HTR-8/SVneo (cell line): ENCODE data around the gene ALDH1L1.

ENCODE experiments used
- DNase-seq: peaks from one replicate; pipeline ENCODE4 v3.0.0; 2011; ENCODE audit warnings: low spot score, mixed read lengths; ENCODE audit not compliant: insufficient read length
- FAIRE-seq: peaks from 2 replicates; lab custom pipeline; 2011; peaks lifted over from hg19 to GRCh38; lab: Jason Lieb, UNC

The ALDH1L1 gene

DNA sequence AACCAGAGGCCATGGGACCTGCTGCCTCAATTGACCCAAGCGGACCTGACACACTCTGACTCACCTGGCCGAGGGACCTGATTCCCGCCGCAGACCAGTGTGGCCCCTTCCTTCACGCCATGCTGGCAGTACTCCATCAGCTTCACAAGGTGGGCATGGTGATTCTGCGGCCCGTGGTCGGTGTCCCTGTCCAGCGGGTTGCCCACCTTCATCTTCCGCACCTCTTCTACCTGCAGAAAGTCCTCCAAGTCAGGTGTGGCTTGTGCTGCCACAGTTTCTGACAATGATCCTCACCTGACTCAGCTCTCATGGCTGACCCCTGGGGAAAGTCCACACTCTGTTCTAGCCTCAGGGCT, 70.5 kb downstream of the ALDH1L1 start:
- DNase-seq = no peak
- no peak for FAIRE-seq

DNA sequence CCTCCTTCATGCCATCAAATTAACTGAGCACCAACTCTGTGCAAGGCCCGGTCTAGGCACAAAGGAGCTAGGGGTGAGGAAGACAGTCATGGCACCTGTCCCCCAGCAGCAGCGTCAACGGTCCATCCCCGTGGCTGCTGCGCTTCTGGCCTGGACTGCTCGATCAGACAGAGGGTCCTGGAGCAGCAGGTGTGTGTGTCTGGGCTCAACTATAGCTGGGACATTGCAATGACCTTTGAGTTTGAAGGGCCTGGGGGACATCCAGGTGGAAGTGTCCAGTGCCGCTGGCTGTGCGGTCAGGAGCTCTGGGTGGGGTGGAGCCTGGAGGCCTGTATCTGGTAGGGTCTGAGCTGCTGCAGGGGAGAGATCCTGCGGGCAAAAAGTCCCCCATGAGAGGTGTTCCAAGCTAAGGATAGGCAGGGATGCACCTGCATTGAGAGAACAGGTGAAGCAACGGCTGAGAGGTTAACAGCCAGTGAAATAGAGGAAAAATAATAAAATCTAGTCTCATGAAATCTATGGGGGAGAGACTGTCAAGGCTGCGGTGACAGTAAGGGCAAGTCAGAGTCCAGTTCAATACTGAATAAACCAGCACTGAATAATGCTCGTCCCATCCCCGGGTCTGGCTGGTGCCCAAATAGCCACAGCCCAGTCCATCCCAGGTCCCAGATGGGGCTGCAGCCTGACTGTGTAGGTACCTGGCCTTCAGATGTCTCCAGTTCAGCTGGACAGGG, 71.1 kb downstream of the ALDH1L1 start:
- DNase-seq (no peak), FAIRE-seq (no peak)

DNA sequence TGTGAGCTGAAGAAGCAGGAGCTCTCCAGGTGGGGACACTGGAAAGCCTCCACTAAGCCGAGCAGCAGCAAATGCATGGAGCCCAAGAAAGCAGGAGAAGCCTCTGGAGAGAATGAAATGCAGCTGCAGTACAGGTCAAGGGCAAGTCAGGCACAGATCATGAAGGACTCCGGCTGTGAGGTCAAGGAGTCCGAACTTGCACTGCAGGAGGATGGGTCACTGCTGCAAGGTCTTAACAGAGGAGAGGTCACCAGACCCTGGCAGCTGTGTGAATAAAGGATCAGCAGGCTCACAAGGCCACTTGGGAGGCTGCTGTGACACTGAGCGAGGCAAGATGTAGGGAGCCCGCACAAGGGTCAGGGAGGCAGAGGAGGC, 71.7 kb downstream of the ALDH1L1 start:
- FAIRE-seq (no peak), DNase-seq (no peak)

DNA sequence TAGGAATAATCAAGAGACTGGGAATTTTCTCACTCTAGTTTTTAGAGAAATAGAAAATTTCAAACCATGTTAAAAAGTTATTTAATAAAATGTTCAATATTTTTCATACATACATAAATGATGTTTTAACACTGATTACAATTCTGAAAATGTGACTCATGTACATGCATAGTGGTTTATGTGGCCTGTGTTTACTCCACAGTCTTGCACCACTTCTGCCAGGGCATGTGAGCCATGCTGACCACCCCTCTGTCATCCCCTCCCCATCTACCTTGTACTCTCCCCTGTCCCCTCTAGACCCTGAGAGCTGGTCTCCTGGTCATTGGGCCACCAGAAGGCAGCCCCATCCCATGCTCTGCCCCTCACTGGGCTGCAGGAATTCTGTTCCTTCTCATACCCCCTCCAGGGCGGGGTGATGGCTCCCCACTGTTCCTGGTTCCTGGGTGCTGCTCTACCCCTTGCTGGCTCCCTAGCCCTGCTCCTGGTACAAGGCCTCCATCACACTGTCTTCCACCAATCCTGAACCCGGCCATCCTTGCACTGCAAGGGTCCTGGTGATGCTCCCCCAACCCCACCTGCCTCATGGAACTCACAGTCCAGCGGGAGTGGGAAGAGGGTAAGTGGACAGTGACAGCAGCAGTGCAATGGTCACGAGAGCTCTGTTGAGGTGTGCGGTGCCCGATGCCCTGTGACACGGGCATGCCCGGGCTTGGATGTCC, 72.3 kb downstream of the ALDH1L1 start:
- no peak for DNase-seq
- FAIRE-seq = no peak

DNA sequence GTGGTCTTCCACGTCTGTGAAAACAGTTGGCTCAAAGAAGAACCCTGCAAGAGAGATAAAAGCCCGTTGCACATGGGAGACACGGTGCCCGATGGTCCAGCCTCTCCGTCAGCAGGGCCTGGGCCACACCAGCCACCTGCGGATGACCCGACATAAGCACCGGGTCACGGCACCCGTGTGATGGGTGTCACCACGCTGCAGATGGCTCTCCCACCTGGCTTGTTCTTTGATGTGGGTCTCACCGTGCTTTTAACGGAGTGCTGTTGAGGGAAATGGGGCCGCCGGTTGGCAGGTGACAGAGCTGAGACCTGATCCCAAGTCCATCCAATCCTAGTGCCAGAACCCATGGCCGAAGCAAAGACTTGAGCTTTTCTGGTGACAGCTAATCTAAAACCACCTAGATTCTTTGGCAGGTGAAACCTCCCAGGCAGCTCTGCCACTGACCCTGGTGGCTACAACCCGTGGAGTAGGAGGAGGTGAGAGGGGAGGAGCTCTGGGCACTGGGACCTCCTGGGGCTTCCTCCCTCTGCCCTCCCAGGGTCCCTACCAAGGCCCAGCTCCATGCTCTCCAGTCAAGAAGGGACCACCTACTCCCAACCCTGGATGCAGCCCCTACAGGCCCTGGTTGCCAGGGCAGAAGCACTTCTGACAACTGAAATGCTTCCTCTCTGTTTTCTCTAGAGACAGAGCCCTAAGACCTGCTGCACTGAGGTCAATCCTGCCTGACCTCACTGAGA, 73.0 kb downstream of the ALDH1L1 start:
- FAIRE-seq = no peak
- no peak for DNase-seq

DNA sequence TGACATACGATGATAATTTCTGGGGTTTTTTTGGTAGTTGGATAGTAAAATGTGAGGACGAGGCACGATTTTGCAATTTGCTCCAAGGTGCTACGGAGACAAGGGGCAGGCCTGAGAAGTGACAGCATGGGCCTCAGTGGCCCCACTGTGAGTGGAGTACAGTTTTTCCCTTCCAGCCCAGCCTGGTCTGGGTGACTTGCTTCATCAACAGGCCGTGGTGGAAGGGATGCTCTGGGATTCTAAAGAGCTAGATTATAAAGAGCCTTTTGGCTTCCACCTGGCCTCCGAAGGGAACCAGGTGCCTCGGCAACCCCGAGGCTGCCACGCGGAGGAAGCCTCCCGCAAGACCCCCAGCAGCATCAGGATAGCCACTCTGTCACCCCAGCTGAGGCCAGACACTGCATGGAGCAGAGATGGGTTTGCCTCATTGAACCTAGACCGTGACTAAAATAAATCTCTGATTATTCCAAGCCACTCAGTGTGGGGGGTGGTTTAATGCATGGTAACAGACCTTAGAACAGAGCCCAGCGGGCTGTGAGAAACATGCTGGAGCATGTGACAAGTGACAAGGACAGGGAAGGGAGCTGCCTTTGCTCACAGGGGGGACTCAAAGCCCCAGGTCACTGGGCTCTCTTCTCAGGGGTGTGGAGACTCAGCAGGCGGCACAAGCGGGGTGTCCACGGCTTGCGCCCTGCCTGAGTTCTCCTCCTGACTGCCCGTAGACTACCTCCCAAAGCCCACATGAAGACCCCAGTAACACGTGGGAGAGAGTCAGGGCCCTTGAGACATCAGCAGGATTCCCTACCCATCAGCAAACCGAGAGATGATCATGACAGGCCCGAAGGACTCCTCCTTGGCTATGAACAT, 73.8 kb downstream of the ALDH1L1 start:
- FAIRE-seq (no peak), DNase-seq (no peak)

DNA sequence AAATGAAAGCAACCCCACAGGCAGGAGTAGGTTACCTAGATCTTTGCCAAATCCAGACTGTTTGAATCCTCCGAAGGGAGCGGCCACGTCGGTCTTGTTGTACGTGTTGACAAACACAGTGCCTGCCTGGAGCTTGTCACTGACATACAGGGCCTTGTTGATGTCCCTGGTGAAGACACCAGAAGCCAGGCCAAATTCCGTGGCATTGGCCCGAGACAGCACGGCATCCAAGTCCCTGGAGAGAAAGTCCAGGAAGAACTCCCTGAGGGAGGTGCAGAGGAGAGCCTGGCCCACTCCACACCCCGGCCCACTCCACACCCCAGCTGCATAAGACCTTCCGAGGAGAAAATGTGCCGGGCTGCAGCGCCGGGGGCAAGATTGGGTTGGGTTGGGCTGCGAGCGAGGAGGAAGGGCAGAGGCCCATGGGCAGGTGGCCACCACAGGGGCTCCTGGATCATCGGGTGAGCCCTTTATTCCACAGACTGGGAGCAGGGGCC, 74.6 kb downstream of the ALDH1L1 start:
- no peak for DNase-seq
- FAIRE-seq = no peak

DNA sequence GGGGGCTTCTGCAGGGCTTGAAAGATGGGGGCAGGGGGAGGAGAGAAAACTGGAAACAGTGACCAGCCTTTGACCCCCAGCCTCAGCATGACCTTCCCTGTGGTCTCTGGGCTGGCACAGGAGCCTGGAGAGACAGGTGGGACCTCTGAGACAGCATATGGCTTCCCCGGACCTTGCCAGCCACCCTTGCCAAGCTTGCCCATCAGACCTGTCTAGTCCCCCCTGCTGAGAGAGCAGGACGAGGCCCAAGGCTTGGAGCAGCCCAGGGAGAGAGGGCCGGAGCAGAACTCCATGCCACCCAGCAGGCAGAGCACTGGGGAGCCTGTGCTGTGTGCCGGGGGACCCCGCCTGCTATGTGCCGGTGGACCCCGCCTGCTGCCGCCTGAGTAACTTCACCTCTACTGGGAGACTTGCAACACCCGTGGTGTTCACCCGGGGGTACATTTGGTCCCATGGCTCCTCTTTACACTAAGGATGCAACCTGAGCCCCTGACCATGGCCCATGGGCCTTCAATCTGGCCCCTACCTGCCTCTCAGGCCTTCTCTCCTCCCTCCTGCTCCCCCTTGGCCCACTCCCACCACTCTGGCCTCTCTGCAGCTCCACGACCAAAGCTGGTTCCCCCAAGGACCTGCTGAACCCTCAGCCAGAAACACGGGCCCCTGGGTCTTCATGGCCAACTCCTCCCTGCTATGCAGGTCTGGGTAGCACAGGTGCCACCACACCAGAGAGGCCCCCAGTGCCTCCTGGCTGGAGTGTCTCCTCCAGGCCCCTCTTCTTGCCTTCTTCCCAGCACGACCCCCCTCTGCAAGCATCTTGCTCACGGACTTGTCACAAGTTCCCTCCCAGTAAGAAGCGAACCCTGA, 75.4 kb downstream of the ALDH1L1 start:
- DNase-seq (no peak), FAIRE-seq (no peak)

DNA sequence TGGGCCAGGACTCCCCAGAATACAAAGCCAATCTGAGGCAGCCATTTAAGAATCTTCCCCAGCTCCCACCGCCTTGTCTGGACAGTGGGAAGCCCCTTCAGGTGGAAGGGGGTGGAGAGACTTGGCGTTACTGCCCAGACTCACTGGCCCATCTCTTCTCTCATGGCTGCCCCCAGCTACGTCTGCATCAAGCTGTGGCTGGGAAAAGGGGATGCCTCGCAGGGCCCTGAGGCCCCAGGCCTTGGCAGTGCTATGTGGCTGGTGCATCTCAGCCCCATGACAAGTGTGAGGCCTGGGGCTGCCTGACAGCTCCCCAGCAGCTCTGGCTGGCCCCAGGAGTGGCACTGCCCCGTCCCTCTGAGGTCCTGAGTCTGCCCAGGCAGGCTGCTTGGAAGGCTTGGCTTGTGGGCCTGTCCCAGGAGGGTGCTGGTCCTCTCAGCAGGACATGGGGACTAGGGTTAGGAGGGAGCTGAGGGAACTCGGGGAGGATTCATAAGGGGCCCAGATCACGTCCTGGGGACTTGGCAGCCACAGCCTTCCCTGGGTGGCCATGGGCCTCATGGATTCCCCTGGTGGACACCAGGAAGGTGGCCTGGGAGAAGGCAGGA, 76.3 kb downstream of the ALDH1L1 start:
- DNase-seq = no peak
- FAIRE-seq = no peak

DNA sequence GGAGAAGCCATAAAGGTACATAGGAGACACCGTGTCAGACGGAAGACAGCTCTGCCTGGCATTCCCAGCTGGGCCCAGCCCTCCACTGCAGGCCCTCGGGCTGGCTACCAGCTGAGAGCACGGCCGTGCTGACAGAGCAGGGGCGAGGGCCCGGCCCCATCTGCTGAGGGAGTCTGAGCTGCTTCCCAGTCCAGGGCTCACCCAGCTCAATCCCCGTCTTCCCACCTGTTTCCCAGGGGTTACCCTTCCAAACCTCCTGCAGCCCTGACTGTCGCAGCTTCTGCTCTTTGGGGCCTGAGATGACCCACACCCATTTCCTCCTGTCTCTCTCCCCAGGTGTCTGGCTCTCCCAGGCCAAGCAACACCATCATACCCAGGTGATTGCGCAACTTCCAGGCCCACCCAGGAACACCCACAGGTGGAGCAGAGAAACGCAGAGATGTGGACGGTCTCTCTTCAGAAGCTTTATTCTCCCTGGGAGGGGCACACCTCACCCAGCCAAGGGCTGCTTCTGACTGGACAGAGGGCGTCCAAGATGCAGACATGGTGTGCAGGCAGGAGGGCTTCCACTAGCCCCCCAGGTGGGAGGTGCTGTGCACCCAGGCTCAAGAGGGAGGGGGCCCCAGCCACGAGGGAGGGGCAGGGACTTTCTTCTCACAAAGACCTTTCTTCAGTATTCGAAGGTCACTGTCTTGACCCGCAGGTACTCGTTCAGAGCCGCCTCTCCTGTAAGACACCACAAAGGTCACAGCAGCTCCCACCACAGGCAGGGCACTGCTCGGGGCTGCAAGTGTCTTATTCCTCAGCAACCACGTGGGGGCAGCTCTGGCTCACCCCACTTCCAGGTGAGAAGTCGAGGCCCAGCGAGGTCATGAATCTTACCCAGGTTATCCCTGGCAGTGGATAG, 77.0 kb downstream of the ALDH1L1 start:
- FAIRE-seq (no peak), DNase-seq (no peak)

DNA sequence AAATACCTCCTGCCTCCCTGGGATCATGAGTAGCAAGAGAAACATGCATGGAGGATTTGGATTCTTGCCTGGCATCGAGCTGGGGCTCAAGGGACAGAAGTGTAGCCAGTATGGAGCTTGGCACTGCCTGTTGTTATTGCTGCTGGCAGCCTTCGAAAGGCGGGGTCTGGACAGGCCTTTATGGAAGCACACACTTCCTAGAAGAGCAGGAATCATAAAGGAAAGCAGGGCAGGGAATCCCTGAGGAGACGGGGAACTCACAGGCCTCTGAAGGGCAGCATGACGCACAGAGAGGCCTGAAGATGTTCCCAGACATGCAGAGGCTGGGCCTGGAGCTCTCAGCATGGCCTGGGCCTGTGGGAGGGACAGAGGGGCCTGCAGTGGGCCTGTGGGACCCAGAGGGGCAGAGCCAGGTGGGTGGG, 77.8 kb downstream of the ALDH1L1 start:
- no peak for FAIRE-seq
- DNase-seq = no peak

DNA sequence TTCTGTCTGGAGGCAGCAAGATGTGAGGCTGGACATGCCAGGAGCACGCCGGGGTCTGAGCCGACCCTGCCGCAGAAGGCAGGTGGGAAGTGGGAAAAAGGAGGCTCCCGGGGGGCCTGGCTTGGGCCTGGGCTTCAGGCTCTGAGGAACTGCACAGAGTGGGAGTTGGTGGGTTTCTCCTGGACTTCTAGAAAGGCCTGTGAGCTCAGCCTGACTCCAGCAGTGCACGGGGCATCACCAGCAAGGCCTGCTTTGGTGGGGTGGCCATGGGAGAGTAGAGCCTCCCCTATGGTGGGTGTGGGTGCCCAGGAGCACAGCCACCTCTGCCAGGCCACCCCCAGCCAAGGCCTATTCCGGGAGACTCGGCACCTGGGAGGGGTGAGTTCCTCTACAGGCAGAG, 78.4 kb downstream of the ALDH1L1 start:
- FAIRE-seq = no peak
- no peak for DNase-seq

DNA sequence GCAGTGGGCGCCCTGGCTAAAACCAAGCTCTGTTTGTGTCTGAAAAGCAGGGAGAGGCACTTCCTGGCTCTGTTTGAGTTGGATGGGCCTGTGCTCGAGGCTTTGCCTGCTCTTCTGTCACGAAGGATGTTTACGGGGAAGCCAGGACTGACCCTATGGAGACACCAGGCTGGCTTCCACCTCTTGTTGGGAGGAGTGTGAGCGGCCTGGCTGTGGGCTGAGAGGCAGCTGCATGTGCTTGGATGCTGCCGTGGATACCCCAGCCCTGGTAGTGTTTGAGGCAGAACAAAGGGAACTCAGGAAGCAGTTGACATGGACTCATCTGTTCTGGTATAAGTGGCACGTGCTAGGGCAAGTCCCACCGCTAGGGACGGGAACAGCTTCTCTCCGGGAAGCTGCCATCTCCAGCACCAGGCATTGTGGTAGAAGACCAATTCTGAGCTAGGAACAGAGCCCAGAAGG, 78.8 kb downstream of the ALDH1L1 start:
- no peak for FAIRE-seq
- DNase-seq = no peak

DNA sequence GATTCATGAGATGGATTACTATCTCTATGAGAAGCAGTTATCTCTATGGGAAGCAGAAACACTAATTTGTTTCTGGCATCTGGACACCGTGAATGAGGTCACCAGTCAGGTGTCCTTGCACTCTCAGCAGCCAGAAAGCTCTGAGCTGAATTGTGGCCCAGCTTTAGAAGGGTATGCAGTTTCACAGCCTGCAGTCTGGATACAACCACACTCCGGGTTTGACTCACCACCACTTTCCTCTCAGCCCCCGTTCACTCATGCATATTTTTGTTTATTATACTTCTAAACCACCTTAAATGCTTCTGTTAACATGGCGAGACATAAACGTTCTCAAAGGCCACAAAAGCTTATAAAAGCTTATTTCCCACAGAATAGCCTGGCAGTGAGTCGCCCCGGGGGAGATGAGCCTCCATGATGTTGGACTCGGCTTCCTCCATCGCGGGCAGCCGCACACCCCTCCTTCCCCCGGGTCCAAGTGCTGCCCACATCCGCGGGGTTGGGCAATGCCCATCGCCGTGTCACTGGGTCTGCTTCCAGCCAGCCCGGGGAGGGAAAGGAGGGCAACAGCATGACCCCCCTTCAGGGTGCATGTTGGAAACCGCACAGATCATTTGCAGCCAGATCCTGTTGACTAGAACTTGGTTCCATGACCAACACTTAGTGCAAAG, 79.6 kb downstream of the ALDH1L1 start:
- no peak for FAIRE-seq
- no peak for DNase-seq

DNA sequence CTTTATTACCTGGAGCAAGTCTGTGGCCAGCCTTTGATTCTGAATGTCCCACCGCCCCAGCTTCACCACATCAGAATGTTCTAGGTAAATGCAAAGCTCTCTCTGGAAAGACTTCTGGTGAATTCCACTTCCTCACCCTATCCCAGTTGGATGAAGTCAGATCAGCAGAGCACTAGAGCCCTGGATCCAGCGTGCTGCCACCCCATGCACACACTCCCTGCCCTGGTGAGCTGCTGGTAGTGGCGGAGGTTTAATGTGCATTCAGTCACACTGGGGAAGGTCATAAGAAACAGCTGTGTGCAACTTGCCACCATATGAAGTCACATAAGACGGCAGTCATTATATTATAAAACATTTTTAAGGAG, 80.1 kb downstream of the ALDH1L1 start:
- FAIRE-seq = no peak

DNA sequence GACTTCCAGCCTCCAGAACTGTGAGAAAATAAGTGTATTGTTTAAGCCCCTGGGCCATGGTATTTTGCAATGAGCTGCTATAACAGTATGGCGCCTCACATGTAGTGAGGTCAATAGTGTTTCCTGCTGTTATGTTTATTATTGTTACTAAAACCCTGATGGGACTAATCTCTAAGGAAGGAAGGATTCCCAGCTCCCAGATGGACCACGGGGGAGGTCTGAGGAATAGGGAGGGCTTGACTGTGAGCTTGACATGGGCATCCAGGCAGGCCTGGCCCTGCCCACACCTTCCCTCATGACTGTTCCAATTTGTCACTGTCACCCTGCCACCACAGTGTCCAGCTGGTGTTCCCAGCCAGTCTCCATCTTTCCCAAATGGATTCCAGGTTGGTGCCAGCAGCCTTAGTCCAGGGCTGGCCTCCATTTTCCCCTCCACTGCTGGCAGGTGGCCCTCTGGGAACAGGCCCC, 82.0 kb downstream of the ALDH1L1 start:
- FAIRE-seq = no peak
- DNase-seq = no peak

More for the DNA sequence above, 80.1 kb downstream of the ALDH1L1 start:
- no peak for DNase-seq

DNA sequence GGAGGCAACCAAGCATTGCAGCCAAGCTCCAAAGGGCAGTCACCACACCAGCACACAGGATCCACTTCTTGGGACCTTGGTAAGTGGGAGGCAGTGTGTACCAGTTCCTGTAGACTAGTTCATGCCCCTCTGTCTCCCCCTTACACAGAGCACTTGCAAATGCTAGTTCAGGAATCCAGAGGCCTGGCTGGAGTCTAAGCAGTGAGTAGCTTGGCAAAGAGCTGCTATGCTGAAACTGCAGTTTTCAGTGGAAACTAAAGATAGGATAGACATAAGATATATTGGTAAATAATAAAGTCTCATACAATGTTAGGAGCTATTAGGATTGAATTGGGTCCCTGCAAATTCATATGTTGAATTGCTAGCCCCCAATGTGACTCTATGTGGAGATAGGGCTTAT, 82.6 kb downstream of the ALDH1L1 start:
- FAIRE-seq (no peak), DNase-seq (no peak)
